GM18861 (cell line): ENCODE measurements around the gene ANKS3.
"Not testable (repeated sequence)": the region's sequence is repeated elsewhere in the genome, so short reads cannot be mapped to it uniquely, and the experiment has no call there.

ENCODE experiments used
- ATAC-seq: cut with Tn5 transposase; IDR thresholded peaks from one replicate; pipeline ENCODE4 v1.9.1; 2021; ENCODE audit not compliant: unreplicated experiment

ANKS3 gene

GRCh38 chr16:4755687-4756086, 21.6 kb upstream of the ANKS3 start:
- ATAC-seq, result no peak

- ATAC-seq, result no peak
Observed at GRCh38 chr16:4754865-4755264, 20.8 kb upstream of the ANKS3 start.

- ATAC-seq, result no peak
Observed at GRCh38 chr16:4753227-4753626, 19.2 kb upstream of the ANKS3 start.

GRCh38 chr16:4752351-4753100, 18.5 kb upstream of the ANKS3 start:
- ATAC-seq, result no peak

- no peak for ATAC-seq
Observed at GRCh38 chr16:4750896-4751295, 16.8 kb upstream of the ANKS3 start.

GRCh38 chr16:4749700-4750257, 15.7 kb upstream of the ANKS3 start:
- no peak for ATAC-seq

GRCh38 chr16:4748682-4749411, 14.8 kb upstream of the ANKS3 start:
- no peak for ATAC-seq

- ATAC-seq, result no peak
Observed at GRCh38 chr16:4747906-4748681, 14.0 kb upstream of the ANKS3 start.

GRCh38 chr16:4746991-4747574, 13.0 kb upstream of the ANKS3 start:
- ATAC-seq, result no peak

GRCh38 chr16:4746215-4746614, 12.1 kb upstream of the ANKS3 start:
- no peak for ATAC-seq

GRCh38 chr16:4745274-4745569, 11.2 kb upstream of the ANKS3 start:
- ATAC-seq, result no peak

- no peak for ATAC-seq
Observed at GRCh38 chr16:4744555-4745273, 10.6 kb upstream of the ANKS3 start.

GRCh38 chr16:4743226-4743878, 9.3 kb upstream of the ANKS3 start:
- ATAC-seq, result no peak

GRCh38 chr16:4738370-4738769, 4.3 kb upstream of the ANKS3 start:
- ATAC-seq, result not testable (repeated sequence)

- no peak for ATAC-seq
Observed at GRCh38 chr16:4737545-4737944, 3.5 kb upstream of the ANKS3 start.

GRCh38 chr16:4736546-4736945, 2.5 kb upstream of the ANKS3 start:
- ATAC-seq, result no peak

- ATAC-seq, result peak; percentile 33
Observed at GRCh38 chr16:4734730-4735535, 862 bp upstream of the ANKS3 start.

- no peak for ATAC-seq
Observed at GRCh38 chr16:4733747-4734062, 366 bp downstream of the ANKS3 start.

- no peak for ATAC-seq
Observed at GRCh38 chr16:4733211-4733742, 794 bp downstream of the ANKS3 start.
